NCI-H510A (cell line): ENCODE results near the gene SNRPD1.
A peak's percentile ranks its signal among the peaks of the same experiment; 100 is the strongest.
"Not testable (repeated sequence)": the region's sequence is repeated elsewhere in the genome, so short reads cannot be mapped to it uniquely, and the experiment has no call there.

Experiments used
- DNase-seq: peaks from one replicate; lab custom pipeline; 2025; lab: John Stamatoyannopoulos, UW

SNRPD1 gene

DNA sequence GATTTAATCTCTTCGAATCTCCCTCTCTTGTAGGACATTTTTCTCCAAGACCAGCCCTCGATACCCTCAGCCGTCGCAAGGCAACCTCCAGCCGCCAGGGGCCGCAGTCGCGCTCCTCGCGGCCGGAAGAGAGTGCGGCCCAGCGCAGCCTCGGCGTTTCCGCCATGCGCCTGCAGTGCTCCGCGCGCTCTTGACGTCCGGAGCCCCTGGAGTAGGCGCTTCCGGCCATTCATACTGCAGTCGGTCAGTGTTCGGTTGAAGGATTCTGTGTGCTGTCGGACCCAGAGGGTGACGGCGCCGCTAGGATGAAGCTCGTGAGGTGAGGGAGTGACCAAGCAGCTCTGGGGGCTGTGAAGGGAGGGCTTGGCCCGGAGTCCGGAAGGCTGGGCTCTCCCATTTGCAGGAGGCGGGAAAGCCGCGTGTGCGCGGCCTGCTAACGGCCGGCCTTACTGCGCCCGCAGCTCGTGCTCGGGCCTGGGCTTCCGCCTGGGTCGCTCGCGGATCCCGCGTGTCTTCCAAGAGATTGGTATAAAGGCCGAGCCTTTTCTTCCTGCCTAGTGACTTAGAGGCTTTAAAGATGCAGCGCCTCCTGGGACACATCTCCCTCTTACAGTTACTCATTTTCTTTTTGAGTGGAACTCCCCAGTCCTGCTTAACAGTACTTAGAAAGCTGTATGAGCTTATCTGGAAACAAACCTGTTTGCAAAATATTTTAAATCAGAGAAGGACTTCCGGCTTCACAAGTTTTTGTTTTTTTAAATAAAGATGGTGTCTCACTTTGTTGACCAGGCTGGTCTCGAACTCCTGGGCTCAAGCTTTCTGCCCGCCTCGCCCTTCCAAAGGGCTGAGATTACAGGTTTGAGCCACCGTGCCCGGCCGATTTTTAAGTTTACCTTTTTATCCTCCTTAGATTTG, at the start of gene SNRPD1:
TSS of gene SNRPD1 (plus strand) at position 190 of the 915 bp plus-strand sequence. CDS start at position 306, 116 bp downstream.
- DNase-seq: peak; percentile 64

DNA sequence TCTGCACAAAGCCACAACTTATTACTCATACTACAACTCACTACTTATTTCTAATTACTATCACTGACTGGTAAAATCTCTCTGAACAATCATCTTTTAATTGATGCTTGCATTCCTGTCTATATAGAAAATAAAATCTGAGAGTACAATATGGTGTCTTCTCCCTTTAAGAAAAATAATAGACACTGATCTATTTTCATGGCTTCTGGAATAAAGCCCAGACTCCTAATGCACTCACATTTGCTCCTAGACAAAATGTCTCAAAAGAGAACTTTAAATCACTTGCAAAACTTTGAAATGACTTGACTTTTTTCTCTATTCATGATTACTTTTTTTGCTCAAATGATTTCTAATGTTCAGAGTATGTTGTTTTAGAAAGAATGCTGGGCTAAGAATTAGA, 40.3 kb upstream of the SNRPD1 start:
- DNase-seq: no peak

GRCh38 chr18:21575656-21576055, 36.5 kb upstream of the SNRPD1 start:
- DNase-seq: no peak

- no peak for DNase-seq
Measured at GRCh38 chr18:21584391-21584790, 27.7 kb upstream of the SNRPD1 start.

GRCh38 chr18:21592361-21592760, 19.8 kb upstream of the SNRPD1 start:
- DNase-seq: not testable (repeated sequence)

DNA sequence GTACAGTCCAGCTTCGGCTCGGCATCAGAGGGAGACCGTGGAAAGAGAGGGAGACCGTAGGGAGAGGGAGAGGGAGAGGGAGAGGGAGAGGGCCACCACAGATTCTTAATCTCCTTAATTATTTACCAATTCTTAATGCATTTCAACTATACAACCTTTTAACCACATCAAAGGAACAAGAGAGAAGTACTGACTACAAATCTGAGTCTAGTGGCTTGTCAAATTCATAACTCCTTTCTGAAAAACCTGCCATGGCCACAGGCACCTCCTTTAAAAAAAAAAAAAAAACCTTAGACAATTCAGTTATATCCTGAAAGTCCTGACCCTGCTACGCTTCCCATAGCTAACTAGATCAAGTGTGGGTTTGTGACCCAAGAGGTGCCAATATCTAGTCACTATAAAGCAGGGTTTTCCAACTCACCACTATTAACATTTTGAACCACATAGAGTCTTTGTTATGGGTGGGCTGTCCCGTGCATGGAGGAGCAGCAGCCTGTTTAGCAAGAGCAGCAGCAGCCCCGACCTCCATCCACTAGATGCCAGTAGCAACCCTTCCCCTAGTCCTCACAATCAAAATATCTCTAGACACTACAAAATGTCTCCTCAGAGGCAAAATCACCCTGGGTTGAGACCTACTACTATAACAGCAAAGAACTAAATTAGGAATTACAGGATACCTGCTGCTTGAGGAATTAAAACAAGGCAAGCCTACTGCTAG, 18.4 kb upstream of the SNRPD1 start:
- DNase-seq: no peak

DNA sequence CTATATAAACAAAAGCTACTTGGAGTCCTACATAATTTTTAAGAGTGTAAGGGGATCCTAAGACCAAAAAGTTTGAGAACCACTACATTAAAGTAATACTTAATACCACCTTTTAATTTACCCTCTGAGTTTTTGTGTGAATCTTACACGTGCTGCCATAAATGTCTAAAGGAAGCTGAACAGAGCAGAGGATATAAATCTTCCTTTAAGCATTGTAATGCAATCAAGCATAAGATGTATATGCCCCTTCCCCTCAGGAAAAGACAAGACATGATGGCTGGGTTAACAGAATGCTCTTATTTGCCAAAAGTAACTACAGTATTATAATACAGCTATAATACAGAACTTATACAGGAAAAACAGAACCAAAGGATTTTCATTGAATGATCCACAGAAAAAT, 14.5 kb upstream of the SNRPD1 start:
- no peak for DNase-seq

- no peak for DNase-seq
Measured at GRCh38 chr18:21598726-21599584, 13.2 kb upstream of the SNRPD1 start.

DNA sequence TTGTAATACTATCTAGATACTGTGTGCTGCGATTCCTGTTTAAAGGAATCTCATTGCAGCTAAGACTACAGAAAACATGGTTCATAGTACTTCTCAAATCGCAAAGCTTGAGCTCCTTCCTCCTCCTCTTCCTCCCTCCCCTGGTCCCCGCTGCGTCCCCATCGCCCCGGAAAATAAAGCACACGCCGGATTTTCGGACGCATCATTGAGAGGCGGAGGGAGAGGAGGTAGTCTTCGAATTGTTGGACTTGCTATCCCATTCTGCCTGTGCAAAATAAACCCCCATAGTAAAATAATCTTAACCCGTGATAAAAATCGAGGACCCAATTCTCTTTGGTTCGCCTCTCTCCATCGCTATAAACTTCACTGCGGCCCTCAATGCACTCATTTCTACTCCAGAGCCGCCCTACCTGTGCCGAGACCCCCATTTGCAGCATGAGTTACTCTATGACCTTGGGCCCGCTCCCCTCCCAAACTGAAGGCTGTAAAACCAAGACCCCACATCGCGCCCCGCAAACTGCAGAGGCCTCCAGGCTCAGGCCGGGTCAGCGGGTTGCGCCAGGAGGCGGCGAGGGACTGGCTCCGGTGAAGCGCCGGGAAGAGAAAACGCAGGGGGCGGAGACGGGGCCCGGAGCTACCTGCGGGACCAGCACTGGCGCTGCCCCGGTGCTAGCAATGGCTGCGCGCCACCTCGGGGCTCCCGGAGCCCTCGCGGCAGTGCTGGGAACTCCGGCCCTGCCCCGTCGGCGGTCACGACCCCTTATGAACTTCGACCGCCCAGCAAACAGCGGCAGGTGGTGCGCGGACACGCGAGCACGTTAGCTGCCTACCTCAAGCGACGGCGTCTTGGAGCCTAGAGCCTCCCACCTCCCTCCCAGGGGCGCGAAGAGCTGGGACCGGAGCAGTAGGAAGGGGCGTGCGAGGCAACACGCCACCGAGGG, 12.3 kb upstream of the SNRPD1 start:
- DNase-seq: peak; percentile 55

GRCh38 chr18:21600526-21601410, 11.3 kb upstream of the SNRPD1 start, which contains the start of gene ESCO1:
TSS of gene ESCO1 (minus strand) at chr18:21600704. CDS start at chr18:21574843, 25,861 bp downstream.
- DNase-seq: peak; percentile 86

- no peak for DNase-seq
Measured at GRCh38 chr18:21602299-21602587, 9.9 kb upstream of the SNRPD1 start.

DNA sequence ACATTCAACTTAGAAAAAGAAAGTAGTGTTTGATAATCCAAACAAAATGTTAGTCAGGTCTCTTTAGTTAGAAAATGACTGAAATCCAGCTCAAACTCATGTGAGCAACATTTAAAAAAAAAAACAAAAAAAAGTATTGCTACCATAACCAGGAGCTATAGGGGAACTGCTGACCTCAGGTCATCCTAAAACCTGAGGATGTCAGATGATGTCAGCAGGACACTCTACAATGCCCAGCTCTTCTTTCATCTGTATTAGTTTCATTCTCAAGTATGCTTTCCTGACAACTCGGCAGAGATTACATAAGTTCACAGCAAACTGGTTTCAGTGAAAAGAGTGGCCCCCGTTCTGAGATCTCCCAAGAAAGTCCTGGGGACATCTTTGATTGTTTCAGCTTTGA, 7.4 kb upstream of the SNRPD1 start:
- DNase-seq: no peak

- no peak for DNase-seq
Measured at GRCh38 chr18:21605213-21605612, 6.9 kb upstream of the SNRPD1 start.

- DNase-seq: not testable (repeated sequence)
Measured at GRCh38 chr18:21611401-21612124, 551 bp upstream of the SNRPD1 start.

GRCh38 chr18:21621640-21622039, 9.5 kb downstream of the SNRPD1 start:
- DNase-seq: not testable (repeated sequence)

DNA sequence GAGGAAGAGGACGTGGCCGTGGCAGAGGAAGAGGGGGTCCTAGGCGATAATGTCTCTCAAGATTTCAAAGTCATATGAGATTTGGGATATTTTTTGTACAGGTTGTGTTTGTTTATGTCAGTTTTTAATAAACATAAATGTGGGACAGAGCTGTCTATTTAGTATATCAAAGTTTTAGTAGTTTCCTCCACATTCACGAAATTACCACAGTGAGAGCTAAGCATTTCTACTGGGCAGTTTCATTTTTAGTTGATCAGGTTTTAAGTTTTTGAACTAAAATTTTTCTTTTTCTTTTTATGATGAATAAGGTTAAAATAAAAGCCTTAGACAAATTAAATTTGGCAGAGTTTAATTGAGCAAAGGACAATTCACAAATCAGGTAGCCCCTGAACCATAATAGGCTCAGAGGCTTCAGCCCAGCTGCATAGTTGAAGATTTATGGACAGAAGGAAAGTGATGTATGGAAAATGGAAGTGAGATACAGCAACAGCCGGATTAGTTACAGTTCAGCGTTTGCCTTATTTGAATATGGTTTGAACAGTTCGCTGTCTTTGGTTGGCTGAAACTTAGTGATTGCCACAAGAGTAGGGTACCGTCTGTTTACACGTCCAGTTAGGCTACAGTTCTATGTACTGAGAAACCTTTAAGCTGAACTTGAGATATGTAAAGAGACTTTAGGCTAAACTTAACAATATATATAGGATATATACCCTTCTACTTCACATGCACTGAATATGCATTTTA, 17.1 kb downstream of the SNRPD1 start:
- no peak for DNase-seq

DNA sequence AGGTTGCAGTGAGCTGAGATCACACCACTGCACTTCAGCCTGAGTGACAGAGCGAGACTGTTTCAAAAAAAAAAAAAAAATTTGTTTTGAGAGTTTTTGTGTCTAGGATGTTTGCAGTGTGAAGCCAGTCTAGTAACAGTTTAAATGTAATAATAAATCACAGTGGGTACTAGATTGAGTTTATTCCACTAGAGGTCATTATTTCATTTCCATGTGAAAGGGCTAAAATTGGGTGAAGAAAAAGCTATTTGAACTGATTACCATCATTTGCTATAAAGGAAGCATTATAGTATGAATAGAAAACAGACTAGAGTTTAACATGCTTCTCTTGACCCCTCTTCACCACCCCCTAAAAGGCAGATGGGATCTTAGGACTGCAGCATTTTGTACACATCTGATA, 20.3 kb downstream of the SNRPD1 start:
- DNase-seq: no peak

DNA sequence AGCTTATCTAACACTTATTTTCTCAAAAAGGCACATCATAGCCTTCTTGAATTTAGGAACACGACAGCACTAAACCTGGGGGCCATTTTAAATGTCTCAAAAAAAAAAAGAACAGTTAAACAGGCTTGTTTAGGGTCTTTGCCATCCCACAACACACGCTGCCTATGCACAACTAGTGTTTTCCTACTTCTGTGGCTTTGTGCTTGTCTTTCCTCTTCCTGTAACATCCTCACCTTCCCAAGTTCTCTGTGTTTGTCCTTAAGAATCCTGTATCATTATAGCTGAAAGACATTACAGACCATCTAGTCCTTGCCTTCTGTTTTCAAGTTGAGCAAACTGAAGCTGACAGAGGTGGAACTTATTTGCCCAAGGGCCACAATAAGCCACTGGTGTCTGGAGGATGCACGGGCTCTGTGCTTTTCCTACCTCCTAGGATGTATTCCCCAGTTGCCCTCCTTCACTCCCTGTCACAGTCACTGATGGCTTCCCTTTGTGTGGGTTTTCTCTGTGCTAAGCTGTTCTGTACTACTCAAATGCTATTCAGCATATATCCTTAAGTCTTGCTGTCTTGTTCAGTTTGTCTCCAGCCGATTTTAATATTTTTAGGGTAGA, 22.6 kb downstream of the SNRPD1 start:
- DNase-seq: no peak
